Peyer's patch (tissue), 4 donors: ENCODE measurements around the gene RASAL2.

ENCODE experiments used
- CTCF ChIP-seq, 6 experiments: fragments of 450-650 bp in 4 of 6; fragments of 200-600 bp in 2 of 6; sonication (generic) in 1 of 6; IDR thresholded peaks; one replicate each; pipeline ENCODE4 v1.5.1; 2017 to 2019; ENCODE audit warnings: antibody characterized with exemption in 6 of 6, mild to moderate bottlenecking in 3 of 6, moderate library complexity in 1 of 6
- POLR2A ChIP-seq, 2 donors: fragments of 450-650 bp; IDR thresholded peaks; one replicate each; pipeline ENCODE4 v1.5.1; 2017; ENCODE audit warnings: antibody characterized with exemption in 2 of 2, mild to moderate bottlenecking in 2 of 2, moderate library complexity in 2 of 2

GRCh38 chr1:178048426-178048825 lies 45.5 kb upstream of the RASAL2 start:
- TF ChIP-seq CTCF (IDR thresholded peaks at IDR 0.05) (no peak), POLR2A (IDR thresholded peaks at IDR 0.05) (no peak)
